B cell (primary cell): ENCODE measurements around the gene UBAP1L.
"Not testable (repeated sequence)": the region's sequence is repeated elsewhere in the genome, so short reads cannot be mapped to it uniquely, and the experiment has no call there.

ENCODE experiments used
- EZH2 ChIP-seq: IDR thresholded peaks from 2 replicates; pipeline ENCODE4 v1.6.1; 2012; ENCODE audit warnings: borderline replicate concordance, low read depth, mild to moderate bottlenecking, moderate library complexity, low read length; ENCODE audit not compliant: insufficient read depth, poor library complexity, severe bottlenecking
- TF ChIP-seq, protein P1 (sequence below): fragments of 200-600 bp; IDR thresholded peaks from one replicate; pipeline ENCODE4 v1.8.0; 2022; ENCODE audit warnings: antibody characterized with exemption, mild to moderate bottlenecking

DNA sequence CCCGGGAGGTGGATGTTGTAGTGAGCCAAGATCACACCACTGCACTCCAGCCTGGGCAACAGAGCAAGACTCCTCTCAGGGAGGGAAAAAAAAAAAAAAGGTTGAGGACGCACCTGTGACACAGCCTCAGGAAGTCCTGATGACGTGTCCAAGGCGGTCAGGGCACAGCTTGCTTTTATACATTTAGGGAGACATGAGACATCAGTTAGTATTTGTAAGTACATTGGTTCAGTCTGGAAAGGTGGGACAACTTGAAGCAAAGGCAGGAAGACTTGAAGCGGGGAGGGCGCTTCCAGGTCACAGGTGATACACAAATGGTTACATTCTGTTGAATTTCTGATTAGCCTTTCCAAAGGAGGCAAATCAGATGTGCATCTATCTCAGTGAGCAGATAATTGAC, 23.6 kb upstream of the UBAP1L start:
- TF ChIP-seq, protein P1, sequence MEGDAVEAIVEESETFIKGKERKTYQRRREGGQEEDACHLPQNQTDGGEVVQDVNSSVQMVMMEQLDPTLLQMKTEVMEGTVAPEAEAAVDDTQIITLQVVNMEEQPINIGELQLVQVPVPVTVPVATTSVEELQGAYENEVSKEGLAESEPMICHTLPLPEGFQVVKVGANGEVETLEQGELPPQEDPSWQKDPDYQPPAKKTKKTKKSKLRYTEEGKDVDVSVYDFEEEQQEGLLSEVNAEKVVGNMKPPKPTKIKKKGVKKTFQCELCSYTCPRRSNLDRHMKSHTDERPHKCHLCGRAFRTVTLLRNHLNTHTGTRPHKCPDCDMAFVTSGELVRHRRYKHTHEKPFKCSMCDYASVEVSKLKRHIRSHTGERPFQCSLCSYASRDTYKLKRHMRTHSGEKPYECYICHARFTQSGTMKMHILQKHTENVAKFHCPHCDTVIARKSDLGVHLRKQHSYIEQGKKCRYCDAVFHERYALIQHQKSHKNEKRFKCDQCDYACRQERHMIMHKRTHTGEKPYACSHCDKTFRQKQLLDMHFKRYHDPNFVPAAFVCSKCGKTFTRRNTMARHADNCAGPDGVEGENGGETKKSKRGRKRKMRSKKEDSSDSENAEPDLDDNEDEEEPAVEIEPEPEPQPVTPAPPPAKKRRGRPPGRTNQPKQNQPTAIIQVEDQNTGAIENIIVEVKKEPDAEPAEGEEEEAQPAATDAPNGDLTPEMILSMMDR: not testable (repeated sequence)
- not testable (repeated sequence) for TF ChIP-seq EZH2
